IPS DF 6.9 (cell line): Measurements from ENCODE around the gene CCNJL.
A peak's percentile ranks its signal among the peaks of the same experiment; 100 is the strongest.

ENCODE experiments used
- DNase-seq: peaks from one replicate; pipeline ENCODE4 v3.0.0-alpha.2; 2013; ENCODE audit warnings: low read depth, low spot score
- H3K27ac ChIP-seq: one replicate; pipeline ENCODE4 v1.5.1; 2013; ENCODE audit warnings: low read length, control low read depth
- H3K27me3 ChIP-seq: 2 replicates; pipeline ENCODE4 v1.6.1; 2013; ENCODE audit warnings: mild to moderate bottlenecking, low read length; ENCODE audit not compliant: control insufficient read depth, insufficient read depth
- H3K36me3 ChIP-seq: 2 replicates; pipeline ENCODE4 v1.6.1; 2013; ENCODE audit warnings: low read length; ENCODE audit not compliant: control insufficient read depth, insufficient read depth
- H3K4me1 ChIP-seq: 2 replicates; pipeline ENCODE4 v1.6.1; 2013; ENCODE audit warnings: low read length; ENCODE audit not compliant: control insufficient read depth, insufficient read depth
- H3K4me3 ChIP-seq: 2 replicates; pipeline ENCODE4 v1.5.1; 2013; ENCODE audit warnings: mild to moderate bottlenecking, low read length
- H3K9me3 ChIP-seq: 2 replicates; pipeline ENCODE4 v1.6.1; 2013; ENCODE audit warnings: low read length, inconsistent platforms; ENCODE audit not compliant: control insufficient read depth, insufficient read depth
- WGBS: extraction: QIAGEN DNeasy Blood & Tissue Kit; methylation state at CpG from one replicate; pipeline ENCODE4 v1.1.7; 2013; ENCODE audit warnings: mixed read lengths, missing lambda C conversion rate; ENCODE audit not compliant: insufficient read length, insufficient coverage; 5-methylcytosine and 5-hydroxymethylcytosine counted together

CCNJL gene

DNA sequence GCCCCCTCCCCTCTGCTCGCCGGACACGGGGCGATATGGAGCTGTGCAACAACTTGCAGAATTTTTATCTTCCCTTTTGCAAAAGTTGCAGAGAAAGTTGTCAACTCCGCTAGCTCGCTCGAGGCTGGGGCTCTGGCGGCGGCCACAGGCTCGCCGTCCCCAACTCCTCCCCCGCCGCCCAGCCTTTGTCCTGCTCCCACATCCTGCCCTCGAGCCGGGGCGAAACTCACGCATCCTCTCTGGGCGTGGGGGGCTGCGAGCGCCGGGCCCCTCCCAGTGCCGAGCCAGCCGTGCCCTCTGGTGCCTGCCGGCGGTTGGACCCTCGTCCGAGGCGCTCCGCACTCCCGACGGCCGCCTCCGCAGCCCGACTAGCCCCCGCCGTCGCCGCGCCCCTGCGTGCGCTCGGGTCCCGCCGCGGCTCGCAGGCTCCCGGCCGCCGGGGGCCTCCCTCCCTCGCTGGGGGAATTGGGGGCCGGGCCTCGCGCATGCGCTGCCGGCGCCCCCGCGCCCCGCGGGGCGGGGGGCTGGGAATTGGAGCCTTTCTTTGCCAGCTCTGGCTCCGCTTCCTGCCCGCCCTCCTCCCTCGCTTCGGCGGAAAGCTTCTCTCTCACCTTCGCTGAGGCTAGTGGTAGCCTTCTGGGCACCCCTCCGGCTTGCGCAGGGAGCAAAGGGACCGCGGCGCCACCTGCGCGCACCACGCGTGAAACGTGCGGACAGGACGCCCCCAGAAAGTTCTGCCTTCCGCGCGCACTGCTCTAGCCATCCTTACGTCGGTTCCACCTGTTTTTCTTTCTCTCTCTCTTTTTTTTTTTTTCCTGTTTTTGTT, at the start of gene CCNJL:
TSS of gene CCNJL (minus strand) at position 431 of the 826 bp plus-strand sequence. CDS start 641 bp downstream, outside the sequence.
- no peak within 1 kb of the TSS for H3K27ac ChIP-seq
- H3K4me3 ChIP-seq, result peak within 1 kb of the TSS; percentile 86
- H3K9me3 ChIP-seq, result no peaks in the 10 kb centered on the region
- no peaks in the 10 kb centered on the region for H3K27me3 ChIP-seq
- no CpG with 5 or more reads among the region's 84 CpGs for WGBS
- peaks cover 7% of the 10 kb centered on the region for H3K4me1 ChIP-seq
- H3K36me3 ChIP-seq, result peaks cover 5% of the 10 kb centered on the region; the same call in 1 of the 2 replicates
- DNase-seq, result no peak

GRCh38 chr5:160361624-160362228, 49.4 kb upstream of the CCNJL start:
- Histone ChIP-seq H3K36me3 (no peaks in the 10 kb centered on the region), H3K9me3 (no peaks in the 10 kb centered on the region), H3K4me1 (0 out of 2 replicates have a peak, but pooled peaks cover 1% of the 10 kb centered on the region), H3K27ac (no peak overlapping the region), H3K4me3 (no peak overlapping the region), H3K27me3 (no peaks in the 10 kb centered on the region)
- no CpG with 5 or more reads among the region's 9 CpGs for WGBS
- DNase-seq, result no peak

- Histone ChIP-seq H3K4me3 (no peak overlapping the region), H3K27me3 (no peaks in the 10 kb centered on the region), H3K9me3 (no peaks in the 10 kb centered on the region), H3K27ac (no peak overlapping the region), H3K36me3 (no peaks in the 10 kb centered on the region), H3K4me1 (0 out of 2 replicates have a peak, but pooled peaks cover 1% of the 10 kb centered on the region)
- DNase-seq, result no peak
- no CpG with 5 or more reads among the region's 3 CpGs for WGBS
These were observed 47.9 kb upstream of the CCNJL start for GRCh38 chr5:160360310-160360709.

GRCh38 chr5:160359816-160360215, 47.5 kb upstream of the CCNJL start:
- Histone ChIP-seq H3K36me3 (no peaks in the 10 kb centered on the region), H3K27me3 (no peaks in the 10 kb centered on the region), H3K4me3 (no peak overlapping the region), H3K27ac (no peak overlapping the region), H3K9me3 (no peaks in the 10 kb centered on the region), H3K4me1 (0 out of 2 replicates have a peak, but pooled peaks cover 1% of the 10 kb centered on the region)
- DNase-seq, result no peak
- WGBS, result no CpG with 5 or more reads among the region's 4 CpGs

DNA sequence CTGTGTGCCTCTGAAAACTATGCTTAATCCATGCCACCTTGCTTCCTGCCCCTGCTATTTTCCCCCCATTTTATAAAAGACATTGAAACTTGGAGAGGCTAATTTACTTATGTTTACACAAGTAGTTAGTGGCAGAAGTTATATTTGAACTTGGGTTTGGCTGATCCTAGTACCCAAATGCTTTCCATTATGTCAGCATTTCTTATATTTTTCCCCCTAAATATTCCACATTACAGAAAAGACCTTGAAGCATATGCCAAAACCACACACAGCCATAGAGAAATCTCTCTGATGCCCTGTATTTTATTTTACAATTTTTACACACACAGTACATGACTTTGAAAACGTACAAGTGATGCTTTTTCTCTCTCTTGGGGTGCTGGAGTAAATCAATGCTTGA, 46.9 kb upstream of the CCNJL start:
- Histone ChIP-seq H3K36me3 (no peaks in the 10 kb centered on the region), H3K27ac (no peak overlapping the region), H3K4me3 (no peak overlapping the region), H3K27me3 (no peaks in the 10 kb centered on the region), H3K9me3 (no peaks in the 10 kb centered on the region), H3K4me1 (0 out of 2 replicates have a peak, but pooled peaks cover 1% of the 10 kb centered on the region)
- no peak for DNase-seq
- WGBS, result no CpG with 5 or more reads among the region's 1 CpG

GRCh38 chr5:160357861-160358411, 45.6 kb upstream of the CCNJL start:
- 0 out of 2 replicates have a peak, but pooled peaks cover 1% of the 10 kb centered on the region for H3K4me1 ChIP-seq
- no peaks in the 10 kb centered on the region for H3K9me3 ChIP-seq
- H3K4me3 ChIP-seq, result no peak overlapping the region
- DNase-seq, result no peak
- no peaks in the 10 kb centered on the region for H3K36me3 ChIP-seq
- WGBS, result no CpG with 5 or more reads among the region's 7 CpGs
- no peaks in the 10 kb centered on the region for H3K27me3 ChIP-seq
- no peak overlapping the region for H3K27ac ChIP-seq

DNA sequence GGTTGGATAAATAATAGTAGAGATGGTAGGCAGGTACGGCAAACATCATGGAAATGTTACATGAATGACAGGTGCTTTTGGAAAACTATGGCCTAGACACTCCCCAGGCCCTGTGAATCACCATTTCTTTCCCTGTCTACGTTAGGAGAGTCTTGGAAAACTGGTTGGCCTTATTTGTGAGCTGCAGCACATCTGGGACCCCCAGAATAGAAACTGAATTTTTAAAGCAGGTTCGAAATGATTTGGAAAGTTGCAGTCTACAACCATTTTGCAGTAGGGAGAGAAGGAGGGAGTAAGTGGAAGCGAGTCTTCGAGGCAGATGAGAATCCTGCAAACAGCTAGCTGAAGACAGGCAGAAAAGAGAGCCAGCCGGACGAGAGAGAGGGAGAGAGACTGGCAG, 45.0 kb upstream of the CCNJL start:
- WGBS, result no CpG with 5 or more reads among the region's 7 CpGs
- Histone ChIP-seq H3K27ac (no peak overlapping the region), H3K36me3 (no peaks in the 10 kb centered on the region), H3K4me1 (0 out of 2 replicates have a peak, but pooled peaks cover 1% of the 10 kb centered on the region), H3K4me3 (no peak overlapping the region), H3K27me3 (no peaks in the 10 kb centered on the region), H3K9me3 (no peaks in the 10 kb centered on the region)
- DNase-seq, result no peak

DNA sequence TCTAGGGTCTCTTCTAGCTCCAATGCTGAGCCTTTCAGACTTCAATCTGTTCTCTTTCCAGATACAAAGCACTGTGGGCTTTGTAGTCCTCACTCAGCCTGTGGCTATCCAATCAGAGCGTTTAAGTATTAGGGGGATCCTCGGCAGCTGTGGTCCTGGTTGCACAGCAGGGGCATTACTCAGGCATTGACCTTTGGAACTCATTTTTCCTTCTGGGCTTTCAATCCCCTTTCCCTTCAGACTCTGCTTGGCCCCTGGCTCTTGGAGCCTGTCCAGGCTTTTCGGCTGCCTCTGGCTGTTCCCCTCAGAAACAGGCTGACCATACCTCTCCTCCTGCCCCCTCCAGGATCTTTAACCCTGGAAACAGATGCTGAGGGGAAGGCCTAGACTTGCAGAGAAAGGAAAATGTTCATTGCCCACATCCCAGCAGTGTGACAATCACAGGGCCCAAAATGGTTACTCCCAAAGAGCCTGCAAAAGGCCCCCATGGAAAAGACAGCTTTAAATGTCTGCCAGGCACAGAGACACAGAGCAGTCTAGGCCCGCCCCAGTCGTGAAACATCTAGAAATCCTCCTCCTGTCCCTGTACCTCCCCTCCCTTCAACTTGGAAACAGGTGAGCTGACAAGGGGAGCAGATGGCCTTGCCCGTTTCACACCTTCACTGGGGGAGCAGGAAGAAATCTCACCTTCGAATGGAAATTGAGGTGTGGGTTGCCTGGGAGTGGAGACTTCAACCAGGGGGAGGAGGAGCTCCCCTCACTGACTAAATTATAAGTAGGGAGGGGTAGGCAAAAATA, 44.4 kb upstream of the CCNJL start:
- Histone ChIP-seq H3K4me1 (0 out of 2 replicates have a peak, but pooled peaks cover 1% of the 10 kb centered on the region), H3K27ac (no peak overlapping the region), H3K4me3 (no peak overlapping the region), H3K9me3 (no peaks in the 10 kb centered on the region), H3K27me3 (no peaks in the 10 kb centered on the region), H3K36me3 (no peaks in the 10 kb centered on the region)
- WGBS, result no CpG with 5 or more reads among the region's 7 CpGs
- no peak for DNase-seq

DNA sequence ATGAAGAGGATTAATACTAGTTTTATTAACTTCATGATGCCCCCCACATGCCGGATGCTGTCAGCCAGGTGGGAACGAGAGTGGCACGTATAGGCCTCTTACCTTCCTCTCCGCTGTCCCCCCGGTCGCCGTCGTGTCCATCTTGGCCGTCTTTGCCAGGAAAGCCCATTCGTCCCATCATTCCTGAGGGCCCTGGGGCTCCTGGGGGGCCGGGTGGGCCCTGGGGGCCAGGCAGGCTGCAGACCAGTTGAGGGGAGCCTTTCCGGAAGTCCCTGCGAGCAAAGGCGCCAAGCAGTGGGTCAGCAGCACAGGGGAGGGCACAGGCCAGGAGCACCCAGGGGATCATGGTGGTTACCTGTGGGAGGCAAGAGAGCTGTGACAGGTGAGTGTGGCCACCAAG, 42.3 kb upstream of the CCNJL start:
- WGBS, result no CpG with 5 or more reads among the region's 14 CpGs
- no peak overlapping the region for H3K4me3 ChIP-seq
- no peaks in the 10 kb centered on the region for H3K27me3 ChIP-seq
- no peaks in the 10 kb centered on the region for H3K9me3 ChIP-seq
- H3K4me1 ChIP-seq, result no peaks in the 10 kb centered on the region
- no peak for DNase-seq
- H3K36me3 ChIP-seq, result no peaks in the 10 kb centered on the region
- no peak overlapping the region for H3K27ac ChIP-seq

DNA sequence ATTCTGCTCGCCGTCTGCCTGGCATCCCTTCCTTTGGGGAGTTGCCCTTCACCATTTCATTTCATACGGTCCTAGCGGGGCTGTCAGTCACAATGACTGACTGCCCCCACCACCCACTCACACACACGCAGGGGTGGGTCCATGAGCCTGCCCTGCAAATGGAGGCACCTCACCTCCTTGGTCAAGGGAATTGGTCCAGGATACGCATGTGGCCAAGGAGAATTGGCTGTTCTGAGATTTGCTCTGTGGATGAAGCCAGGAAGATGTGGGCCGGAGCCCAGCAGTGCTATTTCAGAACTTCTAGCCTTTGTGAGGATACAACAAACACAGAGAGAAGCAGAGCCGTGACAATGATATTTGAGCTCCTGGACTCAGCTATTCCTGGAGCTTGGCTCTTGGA, 41.0 kb upstream of the CCNJL start:
- no peak overlapping the region for H3K4me3 ChIP-seq
- DNase-seq, result no peak
- no peaks in the 10 kb centered on the region for H3K4me1 ChIP-seq
- H3K27ac ChIP-seq, result no peak overlapping the region
- WGBS, result no CpG with 5 or more reads among the region's 8 CpGs
- no peaks in the 10 kb centered on the region for H3K36me3 ChIP-seq
- H3K27me3 ChIP-seq, result no peaks in the 10 kb centered on the region
- no peaks in the 10 kb centered on the region for H3K9me3 ChIP-seq
